Neutrophil (primary cell): ENCODE results near the gene YY1.

Experiments used
- H3K27ac ChIP-seq: fragments of 200-600 bp; sonication (generic); 2 replicates; pipeline ENCODE4 v1.5.1; 2016; ENCODE audit warnings: mild to moderate bottlenecking, moderate library complexity
- H3K27me3 ChIP-seq: fragments of 200-600 bp; sonication (generic); 2 replicates; pipeline ENCODE4 v1.6.0; 2016; ENCODE audit warnings: mild to moderate bottlenecking
- H3K36me3 ChIP-seq: fragments of 200-600 bp; sonication (generic); 2 replicates; pipeline ENCODE4 v1.5.1; 2017
- H3K4me1 ChIP-seq, 2 experiments: fragments of 200-600 bp in 1 of 2; sonication (generic) in 1 of 2; 1 replicate in 1 of 2; 2 replicates in 1 of 2; pipeline versions ENCODE4 v1.5.1 to v1.6.1; 2013 to 2016; ENCODE audit warnings: low read depth in 1 of 2, low read length in 1 of 2, mild to moderate bottlenecking in 1 of 2, moderate library complexity in 1 of 2; ENCODE audit not compliant: control insufficient read depth in 1 of 2, insufficient read depth in 1 of 2
- H3K4me3 ChIP-seq, 2 experiments: fragments of 200-600 bp in 1 of 2; sonication (generic) in 1 of 2; 1 replicate in 1 of 2; 2 replicates in 1 of 2; pipeline ENCODE4 v1.5.1; 2013 to 2016; ENCODE audit warnings: low read depth in 1 of 2, low read length in 1 of 2, mild to moderate bottlenecking in 1 of 2, moderate library complexity in 1 of 2
- H3K9me3 ChIP-seq: fragments of 200-600 bp; sonication (generic); 2 replicates; pipeline ENCODE4 v1.5.1; 2016
- TF ChIP-seq, protein P1 (sequence below): fragments of 200-600 bp; sonication (generic); IDR thresholded peaks from 2 replicates; pipeline ENCODE4 v1.5.1; 2016; ENCODE audit warnings: antibody characterized with exemption

The YY1 gene

GRCh38 chr14:100237735-100238418 lies 1.1 kb upstream of the YY1 start:
- Histone ChIP-seq H3K4me1 (peaks cover 40 to 46% of the 10 kb centered on the region in 2 experiments), H3K4me3 (peak overlapping the region; percentile 97 to 98), H3K9me3 (no peaks in the 10 kb centered on the region), H3K27ac (peak overlapping the region; percentile 99), H3K36me3 (peaks cover 2% of the 10 kb centered on the region), H3K27me3 (no peaks in the 10 kb centered on the region)
- TF ChIP-seq, protein P1, sequence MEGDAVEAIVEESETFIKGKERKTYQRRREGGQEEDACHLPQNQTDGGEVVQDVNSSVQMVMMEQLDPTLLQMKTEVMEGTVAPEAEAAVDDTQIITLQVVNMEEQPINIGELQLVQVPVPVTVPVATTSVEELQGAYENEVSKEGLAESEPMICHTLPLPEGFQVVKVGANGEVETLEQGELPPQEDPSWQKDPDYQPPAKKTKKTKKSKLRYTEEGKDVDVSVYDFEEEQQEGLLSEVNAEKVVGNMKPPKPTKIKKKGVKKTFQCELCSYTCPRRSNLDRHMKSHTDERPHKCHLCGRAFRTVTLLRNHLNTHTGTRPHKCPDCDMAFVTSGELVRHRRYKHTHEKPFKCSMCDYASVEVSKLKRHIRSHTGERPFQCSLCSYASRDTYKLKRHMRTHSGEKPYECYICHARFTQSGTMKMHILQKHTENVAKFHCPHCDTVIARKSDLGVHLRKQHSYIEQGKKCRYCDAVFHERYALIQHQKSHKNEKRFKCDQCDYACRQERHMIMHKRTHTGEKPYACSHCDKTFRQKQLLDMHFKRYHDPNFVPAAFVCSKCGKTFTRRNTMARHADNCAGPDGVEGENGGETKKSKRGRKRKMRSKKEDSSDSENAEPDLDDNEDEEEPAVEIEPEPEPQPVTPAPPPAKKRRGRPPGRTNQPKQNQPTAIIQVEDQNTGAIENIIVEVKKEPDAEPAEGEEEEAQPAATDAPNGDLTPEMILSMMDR, result no peak

DNA sequence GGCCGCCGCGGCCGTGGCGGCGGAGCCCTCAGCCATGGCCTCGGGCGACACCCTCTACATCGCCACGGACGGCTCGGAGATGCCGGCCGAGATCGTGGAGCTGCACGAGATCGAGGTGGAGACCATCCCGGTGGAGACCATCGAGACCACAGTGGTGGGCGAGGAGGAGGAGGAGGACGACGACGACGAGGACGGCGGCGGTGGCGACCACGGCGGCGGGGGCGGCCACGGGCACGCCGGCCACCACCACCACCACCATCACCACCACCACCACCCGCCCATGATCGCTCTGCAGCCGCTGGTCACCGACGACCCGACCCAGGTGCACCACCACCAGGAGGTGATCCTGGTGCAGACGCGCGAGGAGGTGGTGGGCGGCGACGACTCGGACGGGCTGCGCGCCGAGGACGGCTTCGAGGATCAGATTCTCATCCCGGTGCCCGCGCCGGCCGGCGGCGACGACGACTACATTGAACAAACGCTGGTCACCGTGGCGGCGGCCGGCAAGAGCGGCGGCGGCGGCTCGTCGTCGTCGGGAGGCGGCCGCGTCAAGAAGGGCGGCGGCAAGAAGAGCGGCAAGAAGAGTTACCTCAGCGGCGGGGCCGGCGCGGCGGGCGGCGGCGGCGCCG lies 381 bp downstream of the YY1 start:
- H3K9me3 ChIP-seq, result no peaks in the 10 kb centered on the region
- peak overlapping the region; percentile 97 to 98 for H3K4me3 ChIP-seq
- peaks cover 43 to 51% of the 10 kb centered on the region in 2 experiments for H3K4me1 ChIP-seq
- peak overlapping the region; percentile 99 for H3K27ac ChIP-seq
- TF ChIP-seq, protein P1, result no peak
- peaks cover 4% of the 10 kb centered on the region for H3K36me3 ChIP-seq
- no peaks in the 10 kb centered on the region for H3K27me3 ChIP-seq

DNA sequence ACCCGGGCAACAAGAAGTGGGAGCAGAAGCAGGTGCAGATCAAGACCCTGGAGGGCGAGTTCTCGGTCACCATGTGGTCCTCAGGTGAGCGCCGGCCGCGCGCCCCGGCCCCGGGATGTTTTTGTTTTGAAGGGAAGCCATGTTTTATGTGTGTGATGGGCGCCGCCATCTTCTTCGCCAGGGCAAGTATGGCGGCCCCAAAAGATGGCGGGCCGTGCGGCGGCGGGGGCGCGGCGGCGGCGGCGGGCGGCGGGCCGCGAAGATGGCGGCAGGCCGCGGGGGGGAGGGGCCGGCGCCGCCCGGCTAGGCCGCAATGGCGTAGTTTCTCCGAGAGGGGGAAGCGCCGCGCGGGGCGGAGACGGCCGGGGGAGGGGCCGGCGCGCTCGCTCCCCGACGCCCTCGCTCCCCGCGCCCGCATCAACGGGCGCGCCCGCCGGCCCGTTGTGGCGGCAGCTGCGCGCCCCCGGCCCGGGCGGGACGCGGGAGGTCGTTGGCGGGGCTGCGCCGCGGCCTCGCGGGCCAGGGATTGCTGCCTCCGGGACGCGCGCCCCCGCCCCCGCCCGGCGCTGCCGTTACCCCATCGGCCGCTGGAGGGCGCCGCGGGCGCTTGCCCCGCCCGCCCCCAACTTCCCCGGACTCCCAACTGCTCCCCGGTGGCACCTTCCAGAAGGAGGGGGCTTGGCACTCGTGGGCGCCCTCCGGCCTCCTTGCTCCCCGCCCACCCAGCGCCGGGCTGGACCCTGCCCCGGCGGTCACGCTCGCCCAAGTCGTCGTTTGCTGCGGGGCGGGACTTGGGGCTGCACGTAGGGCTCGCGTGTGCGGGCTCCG lies 1.1 kb downstream of the YY1 start:
- TF ChIP-seq, protein P1, result peak; percentile 90
- no peaks in the 10 kb centered on the region for H3K9me3 ChIP-seq
- peak overlapping the region; percentile 99 for H3K27ac ChIP-seq
- H3K4me1 ChIP-seq, result peaks cover 43 to 51% of the 10 kb centered on the region in 2 experiments
- peak overlapping the region; percentile 97 to 98 for H3K4me3 ChIP-seq
- peaks cover 4% of the 10 kb centered on the region for H3K36me3 ChIP-seq
- no peaks in the 10 kb centered on the region for H3K27me3 ChIP-seq

- Histone ChIP-seq H3K27me3 (no peaks in the 10 kb centered on the region), H3K36me3 (peaks cover 4% of the 10 kb centered on the region), H3K9me3 (no peaks in the 10 kb centered on the region), H3K4me3 (peak overlapping the region; percentile 86 to 97), H3K27ac (peak overlapping the region; percentile 99), H3K4me1 (peaks cover 48 to 51% of the 10 kb centered on the region in 2 experiments)
- TF ChIP-seq, protein P1, result no peak
Measured at GRCh38 chr14:100240668-100241032, 1.7 kb downstream of the YY1 start.

- TF ChIP-seq, protein P1, result no peak
- Histone ChIP-seq H3K4me1 (peaks cover 49 to 53% of the 10 kb centered on the region in 2 experiments), H3K27me3 (no peaks in the 10 kb centered on the region), H3K9me3 (no peaks in the 10 kb centered on the region), H3K4me3 (peak overlapping the region; percentile 86 to 97), H3K27ac (peak overlapping the region; percentile 99), H3K36me3 (peaks cover 4% of the 10 kb centered on the region)
Measured at GRCh38 chr14:100241279-100241678, 2.3 kb downstream of the YY1 start.
